GM12878 (cell line): ENCODE measurements around the gene TRRAP. TPM values are rescaled to one million over a fixed set of nuclear protein-coding genes. Genes with fewer than 3 reads are reported as not detected.

ENCODE experiments used
- ATAC-seq: fragments of 200-7000 bp; cut with Tn5 transposase; 3 replicates; pipeline ENCODE4 v1.9.1; 2020; ENCODE audit warnings: mild to moderate bottlenecking, moderate library complexity
- BruUV-seq: library from RNA; stranded (reverse); fragments of 400-500 nt; replicated peaks from 2 replicates; lab custom pipeline; 2021; lab: Mats Ljungman, UMichigan
- CTCF ChIA-PET: fragments of 300-600 bp; sonication (Branson Sonifier 250); formaldehyde crosslinking; extraction: SDS; loops from one replicate; lab custom pipeline; 2021; ENCODE audit warnings: inconsistent platforms; lab: Yijun Ruan, JAX
- POLR2A ChIA-PET: fragments of 350-600 bp; formaldehyde crosslinking; extraction: SDS; loops from one replicate; lab custom pipeline; 2021; ENCODE audit warnings: inconsistent platforms; lab: Charles Lee
- RAD21 ChIA-PET: fragments of 300-600 bp; sonication (Branson Sonifier 250); formaldehyde crosslinking; loops from one replicate; lab custom pipeline; 2023; ENCODE audit warnings: antibody characterized with exemption; ENCODE audit not compliant: unreplicated experiment; lab: Charles Lee
- SMC1A ChIA-PET: fragments of 300-600 bp; sonication (Branson Sonifier 250); formaldehyde crosslinking; loops from one replicate; lab custom pipeline; 2023; ENCODE audit not compliant: unreplicated experiment, uncharacterized antibody; lab: Charles Lee
- DNase-seq: peaks from one replicate; pipeline ENCODE4 v3.0.0-alpha.2; 2011; ENCODE audit warnings: low read depth, low spot score
- FAIRE-seq: peaks from 3 replicates; lab custom pipeline; 2011; peaks lifted over from hg19 to GRCh38; lab: Jason Lieb, UNC
- H2AFZ ChIP-seq: 2 replicates; pipeline ENCODE4 v1.6.0; 2011; ENCODE audit warnings: low read depth, low read length, control low read depth; ENCODE audit not compliant: control insufficient read depth
- H3K27ac ChIP-seq: 2 replicates; pipeline ENCODE4 v1.5.1; 2011; ENCODE audit warnings: control low read depth; ENCODE audit not compliant: control insufficient read depth, insufficient read depth
- H3K27me3 ChIP-seq, 2 experiments: replicated peaks in 1 of 2; 2 replicates each; pipeline versions ENCODE4 v1.6.0 to v1.6.1; 2011; ENCODE audit warnings: low read length in 1 of 2; ENCODE audit not compliant: control insufficient read depth in 2 of 2, insufficient read depth in 2 of 2
- H3K36me3 ChIP-seq, 2 experiments: 2 replicates each; pipeline ENCODE4 v1.5.1; 2011; ENCODE audit warnings: low read length in 1 of 2; ENCODE audit not compliant: control insufficient read depth in 2 of 2, insufficient read depth in 2 of 2
- H3K4me1 ChIP-seq: 2 replicates; pipeline ENCODE4 v1.6.1; 2011; ENCODE audit warnings: mild to moderate bottlenecking, low read length, moderate library complexity, mixed read lengths; ENCODE audit not compliant: control insufficient read depth, insufficient read depth
- H3K4me2 ChIP-seq: 2 replicates; pipeline ENCODE4 v1.6.0; 2011; ENCODE audit warnings: control low read depth; ENCODE audit not compliant: control insufficient read depth, insufficient read depth
- H3K4me3 ChIP-seq: fragments of 200-600 bp; sonication (generic); 2 replicates; pipeline ENCODE4 v1.5.1; 2016
- H3K79me2 ChIP-seq: 2 replicates; pipeline ENCODE4 v1.6.0; 2011; ENCODE audit warnings: low read length; ENCODE audit not compliant: control insufficient read depth, insufficient read depth
- H3K9ac ChIP-seq: 2 replicates; pipeline ENCODE4 v1.8.0; 2011; ENCODE audit warnings: low read length, control low read depth, mixed read lengths; ENCODE audit not compliant: control insufficient read depth, insufficient read depth
- H3K9me3 ChIP-seq: replicated peaks from 3 replicates; pipeline ENCODE4 v1.5.1; 2011; ENCODE audit warnings: mild to moderate bottlenecking, low read length; ENCODE audit not compliant: control insufficient read depth, insufficient read depth
- H4K20me1 ChIP-seq: 2 replicates; pipeline ENCODE4 v1.6.0; 2011; ENCODE audit not compliant: control insufficient read depth, insufficient read depth
- BMI1 ChIP-seq: fragments of 450-650 bp; IDR thresholded peaks from 2 replicates; pipeline ENCODE4 v1.6.1; 2016; ENCODE audit warnings: mild to moderate bottlenecking, moderate library complexity, borderline replicate concordance
- CHD1 ChIP-seq: IDR thresholded peaks from 2 replicates; pipeline ENCODE4 v1.6.1; 2012; ENCODE audit warnings: low read depth, low read length, improper control_type of control experiment
- ESRRA ChIP-seq: IDR thresholded peaks from 2 replicates; pipeline ENCODE4 v1.6.1; 2012; ENCODE audit warnings: mild to moderate bottlenecking, low read length, improper control_type of control experiment
- HDAC2 ChIP-seq: fragments of 200-600 bp; sonication (generic); IDR thresholded peaks from 2 replicates; pipeline ENCODE4 v1.6.1; 2017
- IKZF2 ChIP-seq, 2 experiments: fragments of 450-650 bp; IDR thresholded peaks; 2 replicates each; pipeline ENCODE4 v1.6.1; 2017; ENCODE audit warnings: mild to moderate bottlenecking in 2 of 2, moderate library complexity in 2 of 2
- JUNB ChIP-seq: IDR thresholded peaks from 2 replicates; pipeline ENCODE4 v1.6.1; 2016; ENCODE audit warnings: antibody characterized with exemption, mild to moderate bottlenecking
- RB1 ChIP-seq: fragments of 450-650 bp; formaldehyde crosslinking; IDR thresholded peaks from 2 replicates; pipeline ENCODE4 v1.6.1; 2017; ENCODE audit warnings: mild to moderate bottlenecking, borderline replicate concordance
- SIX5 ChIP-seq: IDR thresholded peaks from 2 replicates; pipeline ENCODE4 v1.6.1; 2011; ENCODE audit warnings: mild to moderate bottlenecking, low read depth, low read length, moderate library complexity; ENCODE audit not compliant: severe bottlenecking
- SMAD1 ChIP-seq: fragments of 450-650 bp; IDR thresholded peaks from 2 replicates; pipeline ENCODE4 v1.6.1; 2018; ENCODE audit warnings: mild to moderate bottlenecking, low read depth; ENCODE audit not compliant: partially characterized antibody
- YY1 ChIP-seq: IDR thresholded peaks from 2 replicates; pipeline ENCODE4 v1.6.1; 2011; ENCODE audit warnings: low read depth, mild to moderate bottlenecking, low read length
- WGBS: methylation state at CpG from one replicate; pipeline ENCODE4 v1.1.6; 2016; ENCODE audit warnings: low lambda C conversion rate; ENCODE audit not compliant: insufficient replicate concordance, insufficient coverage; ENCODE audit errors: missing lambda C conversion rate; 5-methylcytosine and 5-hydroxymethylcytosine counted together
- in situ Hi-C: fragments of 300-500 bp; cut with MboI; formaldehyde crosslinking; loops from 9 replicates; pipeline ENCODE4 v1.14.3; 2018; ENCODE audit warnings: mixed read lengths
- intact Hi-C: fragments of 100-400 bp; cut with micrococcal nuclease; formaldehyde crosslinking; loops from one replicate; pipeline ENCODE4 v1.14.2; 2022; ENCODE audit not compliant: unreplicated experiment
- polyA plus RNA-seq, 11 experiments: library from polyadenylated mRNA; depleted of rRNA in 4 of 11; unstranded in 6 of 11; stranded (reverse) in 5 of 11; fragments of >200 nt; fragmentation: Nextera tagmentation in 4 of 11; fragmentation: Illumina TruSeq in 1 of 11; extraction: Ambion mirVana in 4 of 11; extraction: Trizol in 1 of 11; gene quantifications; 1 replicate in 1 of 11; 2 replicates in 10 of 11; pipeline versions ENCODE4 v1.2.1 to v1.2.3, GENCODE V29; 2011 to 2016; ENCODE audit warnings: inconsistent platforms in 2 of 11, missing spikeins in 2 of 11, low read depth in 1 of 11
- total RNA-seq, 4 experiments: library from RNA; depleted of rRNA in 3 of 4; stranded (reverse); fragments of >200 nt in 3 of 4; fragmentation: Illumina TruSeq in 1 of 4; extraction: Trizol in 1 of 4; gene quantifications; 2 replicates each; pipeline versions ENCODE4 v1.2.1 to v1.2.3, GENCODE V29; 2013 to 2021
- TF ChIP-seq, protein P1 (sequence below): fragments of 450-650 bp; IDR thresholded peaks from 2 replicates; pipeline ENCODE4 v1.6.1; 2017; ENCODE audit warnings: low read depth, mild to moderate bottlenecking, moderate library complexity
- TF ChIP-seq, protein P2 (sequence below): fragments of 450-650 bp; IDR thresholded peaks from 2 replicates; pipeline ENCODE4 v1.6.1; 2016; ENCODE audit warnings: mild to moderate bottlenecking
- TF ChIP-seq, protein P3 (sequence below): IDR thresholded peaks from 2 replicates; pipeline ENCODE4 v1.6.1; 2011; ENCODE audit warnings: mild to moderate bottlenecking, low read depth, low read length, moderate library complexity; ENCODE audit not compliant: insufficient replicate concordance
- TF ChIP-seq, protein P4 (sequence below): fragments of 450-650 bp; IDR thresholded peaks from 2 replicates; pipeline ENCODE4 v1.6.1; 2014; ENCODE audit warnings: mild to moderate bottlenecking

TRRAP gene
- total and polyA plus RNA-seq, 10 of the 15 experiments (the other 5 are each of a cell fraction or from before 2014, with no cell fraction given): 1.1 to 39.3 (median 8.5) TPM

DNA sequence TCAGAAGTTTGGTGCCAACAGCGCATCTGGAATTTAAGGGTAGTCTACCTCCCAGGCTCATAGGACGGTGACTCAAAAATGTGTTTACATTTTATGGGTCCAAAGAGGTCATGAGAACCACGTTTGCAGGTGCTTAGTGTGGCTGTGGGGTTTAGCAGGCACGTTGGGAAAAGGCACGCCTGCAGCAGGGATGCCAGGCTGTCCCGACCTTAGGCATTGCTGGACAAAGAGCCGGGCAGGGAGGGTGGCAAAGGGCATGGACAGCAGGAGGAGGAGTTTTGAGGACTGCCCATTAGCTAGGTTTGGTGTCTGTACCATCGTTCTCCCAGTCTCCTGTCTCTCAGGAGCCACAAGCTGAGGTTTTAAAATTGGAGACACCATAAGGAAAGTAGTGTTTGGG is 104.4 kb downstream of the TRRAP start:
- H2AFZ ChIP-seq: no peak overlapping the region
- ChIA-PET POLR2A (no interaction called here), SMC1A (no interaction called here), RAD21 (no interaction called here), CTCF (no interaction called here)
- no peaks in the 10 kb centered on the region for H3K27me3 ChIP-seq
- no TSS peak for BruUV-seq
- peaks cover 2% of the 10 kb centered on the region; the same call in 2 of the 3 replicates for H3K9me3 ChIP-seq
- H3K4me3 ChIP-seq: no peak overlapping the region
- no peaks in the 10 kb centered on the region for H4K20me1 ChIP-seq
- intact Hi-C loops (no loop called here), in situ Hi-C loops (no loop called here)
- H3K4me2 ChIP-seq: no peak overlapping the region
- peaks cover 25 to 58% of the 10 kb centered on the region in 2 experiments for H3K36me3 ChIP-seq
- no peaks in the 10 kb centered on the region for H3K79me2 ChIP-seq
- no peaks in the 10 kb centered on the region for H3K4me1 ChIP-seq
- H3K27ac ChIP-seq: no peak overlapping the region
- H3K9ac ChIP-seq: no peak overlapping the region
- WGBS: 96% methylated on average over 8 of the region's 8 CpGs
- ATAC-seq (no peak), DNase-seq (no peak)
- TF ChIP-seq, protein P1, sequence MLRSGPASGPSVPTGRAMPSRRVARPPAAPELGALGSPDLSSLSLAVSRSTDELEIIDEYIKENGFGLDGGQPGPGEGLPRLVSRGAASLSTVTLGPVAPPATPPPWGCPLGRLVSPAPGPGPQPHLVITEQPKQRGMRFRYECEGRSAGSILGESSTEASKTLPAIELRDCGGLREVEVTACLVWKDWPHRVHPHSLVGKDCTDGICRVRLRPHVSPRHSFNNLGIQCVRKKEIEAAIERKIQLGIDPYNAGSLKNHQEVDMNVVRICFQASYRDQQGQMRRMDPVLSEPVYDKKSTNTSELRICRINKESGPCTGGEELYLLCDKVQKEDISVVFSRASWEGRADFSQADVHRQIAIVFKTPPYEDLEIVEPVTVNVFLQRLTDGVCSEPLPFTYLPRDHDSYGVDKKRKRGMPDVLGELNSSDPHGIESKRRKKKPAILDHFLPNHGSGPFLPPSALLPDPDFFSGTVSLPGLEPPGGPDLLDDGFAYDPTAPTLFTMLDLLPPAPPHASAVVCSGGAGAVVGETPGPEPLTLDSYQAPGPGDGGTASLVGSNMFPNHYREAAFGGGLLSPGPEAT: no peak
- no peak for TF ChIP-seq SIX5
- no peak for TF ChIP-seq HDAC2
- no peak for TF ChIP-seq IKZF2 (IDR thresholded peaks at IDR 0.05)
- TF ChIP-seq, all 136 proteins: peak for 0
- FAIRE-seq: no peak

DNA sequence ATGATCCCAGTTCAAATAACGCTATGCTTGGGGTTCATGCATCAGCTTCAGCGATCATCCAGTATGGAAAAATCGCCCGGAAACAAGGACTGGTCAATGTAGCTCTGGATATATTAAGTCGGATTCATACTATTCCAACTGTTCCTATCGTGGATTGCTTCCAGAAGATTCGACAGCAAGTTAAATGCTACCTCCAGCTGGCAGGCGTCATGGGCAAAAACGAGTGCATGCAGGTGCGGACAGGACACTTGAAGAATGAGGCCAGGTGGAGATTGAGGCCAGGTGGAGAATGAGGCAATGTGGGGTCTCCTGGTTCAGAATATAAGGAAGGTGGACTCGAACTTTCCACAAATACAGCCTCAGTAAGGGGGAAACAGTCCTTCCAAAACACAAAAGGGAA is 105.8 kb downstream of the TRRAP start:
- no peak overlapping the region for H3K4me3 ChIP-seq
- ChIA-PET POLR2A (interaction anchor here (1.0 kb wide), 1 partner anchor 10 kb away, joined by 3 read pairs; no protein-coding TSS in a partner anchor), SMC1A (no interaction called here), CTCF (interaction anchor here (0.6 to 1.9 kb wide), 3 partner anchors 11 to 329 kb away, joined by 3 to 4 read pairs (median 3); no protein-coding TSS in a partner anchor), RAD21 (no interaction called here)
- H3K27ac ChIP-seq: no peak overlapping the region
- DNase-seq: no peak
- in situ Hi-C loops (no loop called here), intact Hi-C loops (no loop called here)
- H3K36me3 ChIP-seq: peaks cover 28 to 58% of the 10 kb centered on the region in 2 experiments
- no peaks in the 10 kb centered on the region for H3K4me1 ChIP-seq
- WGBS: 96% methylated on average over 11 of the region's 11 CpGs
- H3K9ac ChIP-seq: no peak overlapping the region
- no peak overlapping the region for H3K4me2 ChIP-seq
- no peak overlapping the region for H2AFZ ChIP-seq
- ATAC-seq: no peak
- BruUV-seq: no TSS peak
- H3K79me2 ChIP-seq: no peaks in the 10 kb centered on the region
- no peak for FAIRE-seq
- no peaks in the 10 kb centered on the region for H4K20me1 ChIP-seq
- H3K9me3 ChIP-seq: peaks cover 2% of the 10 kb centered on the region; the same call in 2 of the 3 replicates
- no peaks in the 10 kb centered on the region for H3K27me3 ChIP-seq
- no peak for TF ChIP-seq JUNB
- no peak for TF ChIP-seq SMAD1
- TF ChIP-seq, protein P2, sequence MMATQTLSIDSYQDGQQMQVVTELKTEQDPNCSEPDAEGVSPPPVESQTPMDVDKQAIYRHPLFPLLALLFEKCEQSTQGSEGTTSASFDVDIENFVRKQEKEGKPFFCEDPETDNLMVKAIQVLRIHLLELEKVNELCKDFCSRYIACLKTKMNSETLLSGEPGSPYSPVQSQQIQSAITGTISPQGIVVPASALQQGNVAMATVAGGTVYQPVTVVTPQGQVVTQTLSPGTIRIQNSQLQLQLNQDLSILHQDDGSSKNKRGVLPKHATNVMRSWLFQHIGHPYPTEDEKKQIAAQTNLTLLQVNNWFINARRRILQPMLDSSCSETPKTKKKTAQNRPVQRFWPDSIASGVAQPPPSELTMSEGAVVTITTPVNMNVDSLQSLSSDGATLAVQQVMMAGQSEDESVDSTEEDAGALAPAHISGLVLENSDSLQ: no peak
- TF ChIP-seq, protein P3, sequence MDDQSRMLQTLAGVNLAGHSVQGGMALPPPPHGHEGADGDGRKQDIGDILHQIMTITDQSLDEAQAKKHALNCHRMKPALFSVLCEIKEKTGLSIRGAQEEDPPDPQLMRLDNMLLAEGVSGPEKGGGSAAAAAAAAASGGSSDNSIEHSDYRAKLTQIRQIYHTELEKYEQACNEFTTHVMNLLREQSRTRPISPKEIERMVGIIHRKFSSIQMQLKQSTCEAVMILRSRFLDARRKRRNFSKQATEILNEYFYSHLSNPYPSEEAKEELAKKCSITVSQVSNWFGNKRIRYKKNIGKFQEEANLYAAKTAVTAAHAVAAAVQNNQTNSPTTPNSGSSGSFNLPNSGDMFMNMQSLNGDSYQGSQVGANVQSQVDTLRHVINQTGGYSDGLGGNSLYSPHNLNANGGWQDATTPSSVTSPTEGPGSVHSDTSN: no peak
- no peak for TF ChIP-seq YY1
- TF ChIP-seq ESRRA: no peak
- TF ChIP-seq CHD1: no peak
- TF ChIP-seq, protein P4, sequence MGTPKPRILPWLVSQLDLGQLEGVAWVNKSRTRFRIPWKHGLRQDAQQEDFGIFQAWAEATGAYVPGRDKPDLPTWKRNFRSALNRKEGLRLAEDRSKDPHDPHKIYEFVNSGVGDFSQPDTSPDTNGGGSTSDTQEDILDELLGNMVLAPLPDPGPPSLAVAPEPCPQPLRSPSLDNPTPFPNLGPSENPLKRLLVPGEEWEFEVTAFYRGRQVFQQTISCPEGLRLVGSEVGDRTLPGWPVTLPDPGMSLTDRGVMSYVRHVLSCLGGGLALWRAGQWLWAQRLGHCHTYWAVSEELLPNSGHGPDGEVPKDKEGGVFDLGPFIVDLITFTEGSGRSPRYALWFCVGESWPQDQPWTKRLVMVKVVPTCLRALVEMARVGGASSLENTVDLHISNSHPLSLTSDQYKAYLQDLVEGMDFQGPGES: no peak
- TF ChIP-seq BMI1: no peak
- TF ChIP-seq RB1: no peak
